ENCODE results near the gene ARRDC1. TPM values are rescaled to one million over a fixed set of nuclear protein-coding genes. Genes with fewer than 3 reads are reported as not detected.

Gene ARRDC1
- total RNA-seq, 1 donor from 2014 or later, result 27.3 TPM

GRCh38 chr9:137604345-137605086 is 970 bp upstream of the ARRDC1 start:
- Mint-ChIP-seq H3K4me3 (ENCODE audit: unreplicated experiment) (peak overlapping the region; percentile 22), H3K36me3 (ENCODE audit: low read depth) (no peaks in the 10 kb centered on the region), H3K4me1 (ENCODE audit: low read depth) (peaks cover 21% of the 10 kb centered on the region), H3K9me3 (ENCODE audit: low read depth) (no peaks in the 10 kb centered on the region), H3K27me3 (ENCODE audit: low read depth) (no peaks in the 10 kb centered on the region), H3K27ac (ENCODE audit: unreplicated experiment) (no peak overlapping the region)
- no peak for TF ChIP-seq CTCF (IDR thresholded peaks at IDR 0.05)
- no peak for DNase-seq (ENCODE audit: low spot score)

GRCh38 chr9:137606005-137606621 is 627 bp downstream of the ARRDC1 start:
- Mint-ChIP-seq H3K27me3 (ENCODE audit: low read depth) (no peaks in the 10 kb centered on the region), H3K4me1 (ENCODE audit: low read depth) (peaks cover 22% of the 10 kb centered on the region), H3K36me3 (ENCODE audit: low read depth) (no peaks in the 10 kb centered on the region), H3K4me3 (ENCODE audit: unreplicated experiment) (peak overlapping the region; percentile 66), H3K27ac (ENCODE audit: unreplicated experiment) (no peak overlapping the region), H3K9me3 (ENCODE audit: low read depth) (no peaks in the 10 kb centered on the region)
- DNase-seq (ENCODE audit: low spot score), result no peak
- no peak for TF ChIP-seq CTCF (IDR thresholded peaks at IDR 0.05)

- Mint-ChIP-seq H3K4me1 (ENCODE audit: low read depth) (peaks cover 28% of the 10 kb centered on the region), H3K27me3 (ENCODE audit: low read depth) (no peaks in the 10 kb centered on the region), H3K36me3 (ENCODE audit: low read depth) (no peaks in the 10 kb centered on the region), H3K4me3 (ENCODE audit: unreplicated experiment) (peak overlapping the region; percentile 66), H3K9me3 (ENCODE audit: low read depth) (no peaks in the 10 kb centered on the region), H3K27ac (ENCODE audit: unreplicated experiment) (no peak overlapping the region)
- DNase-seq (ENCODE audit: low spot score), result no peak
- no peak for TF ChIP-seq CTCF (IDR thresholded peaks at IDR 0.05)
These were observed 1.2 kb downstream of the ARRDC1 start for GRCh38 chr9:137606734-137607138.

- DNase-seq (ENCODE audit: low spot score), result no peak
- peak overlapping the region; percentile 66 for H3K4me3 Mint-ChIP-seq (ENCODE audit: unreplicated experiment)
- no peaks in the 10 kb centered on the region for H3K27me3 Mint-ChIP-seq (ENCODE audit: low read depth)
- no peak overlapping the region for H3K27ac Mint-ChIP-seq (ENCODE audit: unreplicated experiment)
- H3K9me3 Mint-ChIP-seq (ENCODE audit: low read depth), result no peaks in the 10 kb centered on the region
- H3K36me3 Mint-ChIP-seq (ENCODE audit: low read depth), result no peaks in the 10 kb centered on the region
- TF ChIP-seq CTCF (IDR thresholded peaks at IDR 0.05), result no peak
- H3K4me1 Mint-ChIP-seq (ENCODE audit: low read depth), result peaks cover 33% of the 10 kb centered on the region
These were observed 1.8 kb downstream of the ARRDC1 start for GRCh38 chr9:137607141-137607857.

- Mint-ChIP-seq H3K27me3 (ENCODE audit: low read depth) (no peaks in the 10 kb centered on the region), H3K36me3 (ENCODE audit: low read depth) (peaks cover 2% of the 10 kb centered on the region), H3K9me3 (ENCODE audit: low read depth) (no peaks in the 10 kb centered on the region), H3K4me1 (ENCODE audit: low read depth) (peaks cover 39% of the 10 kb centered on the region), H3K27ac (ENCODE audit: unreplicated experiment) (no peak overlapping the region), H3K4me3 (ENCODE audit: unreplicated experiment) (no peak overlapping the region)
- no peak for DNase-seq (ENCODE audit: low spot score)
- no peak for TF ChIP-seq CTCF (IDR thresholded peaks at IDR 0.05)
These were observed 5.5 kb downstream of the ARRDC1 start for GRCh38 chr9:137610944-137611343.

Data from chondrocyte (in vitro differentiated cells).